OCI-M2 (cell line): ENCODE data around the gene HUS1.
"Not testable (repeated sequence)": the region's sequence is repeated elsewhere in the genome, so short reads cannot be mapped to it uniquely, and the experiment has no call there.

Experiments used
- DNase-seq: peaks from one replicate; lab custom pipeline; 2025; ENCODE audit not compliant: unreplicated experiment; lab: John Stamatoyannopoulos, UW

The HUS1 gene

GRCh38 chr7:47979145-47979831, at the start of gene HUS1:
Gene HUS1 (minus strand): TSS chr7:47979615. CDS start chr7:47979519, 96 bp downstream.
- DNase-seq = peak; percentile 66

- DNase-seq = no peak
Observed at GRCh38 chr7:48028938-48029337, 49.5 kb upstream of the HUS1 start, which contains the start of gene SUN3. Gene SUN3 (minus strand): TSS chr7:48029107. CDS start chr7:48028938, 169 bp downstream.

- DNase-seq = no peak
Observed at GRCh38 chr7:48025624-48026023, 46.2 kb upstream of the HUS1 start.

- DNase-seq = no peak
Observed at GRCh38 chr7:48017674-48018073, 38.3 kb upstream of the HUS1 start.

- DNase-seq = no peak
Observed at GRCh38 chr7:48016641-48017040, 37.2 kb upstream of the HUS1 start.

GRCh38 chr7:48011951-48012350, 32.5 kb upstream of the HUS1 start:
- DNase-seq = no peak

GRCh38 chr7:48011323-48011722, 31.9 kb upstream of the HUS1 start:
- no peak for DNase-seq

GRCh38 chr7:48009954-48010353, 30.5 kb upstream of the HUS1 start:
- no peak for DNase-seq

- no peak for DNase-seq
Observed at GRCh38 chr7:48009257-48009656, 29.8 kb upstream of the HUS1 start.

GRCh38 chr7:48006866-48007265, 27.5 kb upstream of the HUS1 start:
- DNase-seq = no peak

GRCh38 chr7:48004638-48005037, 25.2 kb upstream of the HUS1 start:
- no peak for DNase-seq

- DNase-seq = no peak
Observed at GRCh38 chr7:48004032-48004431, 24.6 kb upstream of the HUS1 start.

GRCh38 chr7:48000164-48000563, 20.7 kb upstream of the HUS1 start:
- not testable (repeated sequence) for DNase-seq

- no peak for DNase-seq
Observed at GRCh38 chr7:47999413-47999812, 20.0 kb upstream of the HUS1 start.

- DNase-seq = no peak
Observed at GRCh38 chr7:47992446-47992845, 13.0 kb upstream of the HUS1 start.

GRCh38 chr7:47991741-47992311, 12.4 kb upstream of the HUS1 start:
- DNase-seq = peak; percentile 41

GRCh38 chr7:47991270-47991669, 11.9 kb upstream of the HUS1 start:
- DNase-seq = no peak

GRCh38 chr7:47990592-47990991, 11.2 kb upstream of the HUS1 start:
- no peak for DNase-seq

GRCh38 chr7:47989607-47990400, 10.4 kb upstream of the HUS1 start:
- DNase-seq = not testable (repeated sequence)

- no peak for DNase-seq
Observed at GRCh38 chr7:47988496-47989386, 9.3 kb upstream of the HUS1 start.

- DNase-seq = no peak
Observed at GRCh38 chr7:47982610-47983009, 3.2 kb upstream of the HUS1 start.
